Measurements from ENCODE around the gene SLC28A3.

The SLC28A3 gene

GRCh38 chr9:84339503-84339902 lies 1.1 kb downstream of the SLC28A3 start:
- Histone ChIP-seq H3K4me3 (ENCODE audit: low read depth in 1 of 2, low read length in 2 of 2) (no peak overlapping the region), H3K36me3 (ENCODE audit: insufficient read depth, low read length) (no peaks in the 10 kb centered on the region), H3K9ac (ENCODE audit: low read length) (no peak overlapping the region)

GRCh38 chr9:84338792-84339191 lies 1.8 kb downstream of the SLC28A3 start:
- Histone ChIP-seq H3K36me3 (ENCODE audit: insufficient read depth, low read length) (no peaks in the 10 kb centered on the region), H3K4me1 (ENCODE audit: insufficient read depth, low read length) (no peaks in the 10 kb centered on the region), H3K9me3 (ENCODE audit: low read length) (no peaks in the 10 kb centered on the region), H3K27me3 (ENCODE audit: control insufficient read depth in 1 of 2, insufficient read depth in 2 of 2, low read length in 2 of 2) (no peaks in the 10 kb centered on the region), H3K4me3 (ENCODE audit: low read depth in 1 of 2, low read length in 2 of 2) (no peak overlapping the region), H3K27ac (ENCODE audit: low read depth, low read length) (no peak overlapping the region), H3K9ac (ENCODE audit: low read length) (no peak overlapping the region)

More at GRCh38 chr9:84339503-84339902, 1.1 kb downstream of the SLC28A3 start:
- Histone ChIP-seq H3K9me3 (ENCODE audit: low read length) (no peaks in the 10 kb centered on the region), H3K27me3 (ENCODE audit: control insufficient read depth in 1 of 2, insufficient read depth in 2 of 2, low read length in 2 of 2) (no peaks in the 10 kb centered on the region), H3K4me1 (ENCODE audit: insufficient read depth, low read length) (no peaks in the 10 kb centered on the region), H3K27ac (ENCODE audit: low read depth, low read length) (no peak overlapping the region)

GRCh38 chr9:84337252-84337651 lies 3.3 kb downstream of the SLC28A3 start:
- H3K4me1 ChIP-seq (ENCODE audit: insufficient read depth, low read length), result no peaks in the 10 kb centered on the region
- H3K4me3 ChIP-seq (ENCODE audit: low read depth in 1 of 2, low read length in 2 of 2), result no peak overlapping the region
- no peak overlapping the region for H3K27ac ChIP-seq (ENCODE audit: low read depth, low read length)
- H3K27me3 ChIP-seq (ENCODE audit: control insufficient read depth in 1 of 2, insufficient read depth in 2 of 2, low read length in 2 of 2), result no peaks in the 10 kb centered on the region
- no peaks in the 10 kb centered on the region for H3K9me3 ChIP-seq (ENCODE audit: low read length)
- no peaks in the 10 kb centered on the region for H3K36me3 ChIP-seq (ENCODE audit: insufficient read depth, low read length)
- no peak overlapping the region for H3K9ac ChIP-seq (ENCODE audit: low read length)

DNA sequence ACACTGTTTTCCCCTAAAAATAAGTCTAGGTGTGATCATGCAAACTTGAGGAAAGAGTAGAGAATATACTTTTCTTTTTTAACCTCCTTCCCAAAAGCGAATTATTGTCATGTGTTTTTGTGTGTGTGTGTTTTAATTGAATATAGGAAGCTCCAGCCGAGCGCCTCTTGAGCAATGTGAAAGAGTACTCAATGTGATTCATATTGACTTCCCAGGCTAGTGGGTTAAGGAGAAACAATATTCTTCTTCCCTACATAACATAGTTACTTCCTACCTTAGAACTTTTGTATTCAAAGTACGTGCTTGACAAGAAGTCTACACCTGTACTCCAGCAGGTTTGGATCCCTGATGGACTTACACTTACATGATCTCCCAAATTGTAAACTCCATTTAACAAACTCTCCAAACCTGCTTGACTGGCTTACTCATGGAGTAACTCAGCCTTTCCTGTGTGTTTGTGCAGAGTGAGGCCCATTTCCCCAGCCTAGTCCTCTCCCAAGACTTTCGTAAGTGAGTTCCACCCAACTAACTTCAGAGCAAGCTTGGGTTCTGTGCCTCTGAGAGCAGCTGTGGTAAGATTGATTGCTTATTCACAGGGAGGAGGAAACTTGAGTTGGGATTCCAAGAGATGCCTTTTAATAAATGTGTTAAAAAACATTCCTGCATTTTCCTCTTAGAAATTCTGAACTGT lies 9.3 kb downstream of the SLC28A3 start:
- Histone ChIP-seq H3K36me3 (ENCODE audit: insufficient read depth, low read length) (no peaks in the 10 kb centered on the region), H3K9me3 (ENCODE audit: low read length) (no peaks in the 10 kb centered on the region), H3K27ac (ENCODE audit: low read depth, low read length) (no peak overlapping the region), H3K4me1 (ENCODE audit: insufficient read depth, low read length) (no peaks in the 10 kb centered on the region), H3K4me3 (ENCODE audit: low read depth in 1 of 2, low read length in 2 of 2) (no peak overlapping the region), H3K27me3 (ENCODE audit: control insufficient read depth in 1 of 2, insufficient read depth in 2 of 2, low read length in 2 of 2) (no peaks in the 10 kb centered on the region), H3K9ac (ENCODE audit: low read length) (no peak overlapping the region)

- no peak overlapping the region for H3K27ac ChIP-seq (ENCODE audit: low read depth, low read length)
- H3K27me3 ChIP-seq (ENCODE audit: control insufficient read depth in 1 of 2, insufficient read depth in 2 of 2, low read length in 2 of 2), result no peaks in the 10 kb centered on the region
- H3K4me1 ChIP-seq (ENCODE audit: insufficient read depth, low read length), result no peaks in the 10 kb centered on the region
- H3K9me3 ChIP-seq (ENCODE audit: low read length), result no peaks in the 10 kb centered on the region
- H3K36me3 ChIP-seq (ENCODE audit: insufficient read depth, low read length), result no peaks in the 10 kb centered on the region
- no peak overlapping the region for H3K4me3 ChIP-seq (ENCODE audit: low read depth in 1 of 2, low read length in 2 of 2)
- H3K9ac ChIP-seq (ENCODE audit: low read length), result no peak overlapping the region
Measured at GRCh38 chr9:84330246-84330645, 10.3 kb downstream of the SLC28A3 start.

DNA sequence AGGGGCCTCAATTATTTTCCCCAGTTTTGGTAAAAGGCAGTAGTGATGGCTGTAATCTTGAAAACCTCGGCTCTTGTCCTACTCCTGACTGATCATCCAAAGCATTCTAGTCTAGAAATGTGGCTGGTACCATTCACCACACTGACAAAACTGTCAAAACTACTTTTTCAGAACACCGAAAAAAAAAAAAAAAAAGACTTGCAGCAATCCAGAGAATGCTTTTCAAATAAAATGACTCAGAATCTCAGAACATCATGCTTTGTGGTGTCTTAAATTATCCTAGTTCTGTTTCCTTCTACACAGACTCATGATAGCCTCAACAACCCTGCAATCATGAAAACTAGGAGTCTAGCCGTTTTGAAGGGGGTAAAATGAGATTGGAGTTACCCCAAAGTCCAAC lies 13.4 kb downstream of the SLC28A3 start:
- Histone ChIP-seq H3K9me3 (ENCODE audit: low read length) (no peaks in the 10 kb centered on the region), H3K9ac (ENCODE audit: low read length) (no peak overlapping the region), H3K4me3 (ENCODE audit: low read depth in 1 of 2, low read length in 2 of 2) (no peak overlapping the region), H3K27me3 (ENCODE audit: control insufficient read depth in 1 of 2, insufficient read depth in 2 of 2, low read length in 2 of 2) (no peaks in the 10 kb centered on the region), H3K27ac (ENCODE audit: low read depth, low read length) (no peak overlapping the region), H3K36me3 (ENCODE audit: insufficient read depth, low read length) (no peaks in the 10 kb centered on the region), H3K4me1 (ENCODE audit: insufficient read depth, low read length) (no peaks in the 10 kb centered on the region)

DNA sequence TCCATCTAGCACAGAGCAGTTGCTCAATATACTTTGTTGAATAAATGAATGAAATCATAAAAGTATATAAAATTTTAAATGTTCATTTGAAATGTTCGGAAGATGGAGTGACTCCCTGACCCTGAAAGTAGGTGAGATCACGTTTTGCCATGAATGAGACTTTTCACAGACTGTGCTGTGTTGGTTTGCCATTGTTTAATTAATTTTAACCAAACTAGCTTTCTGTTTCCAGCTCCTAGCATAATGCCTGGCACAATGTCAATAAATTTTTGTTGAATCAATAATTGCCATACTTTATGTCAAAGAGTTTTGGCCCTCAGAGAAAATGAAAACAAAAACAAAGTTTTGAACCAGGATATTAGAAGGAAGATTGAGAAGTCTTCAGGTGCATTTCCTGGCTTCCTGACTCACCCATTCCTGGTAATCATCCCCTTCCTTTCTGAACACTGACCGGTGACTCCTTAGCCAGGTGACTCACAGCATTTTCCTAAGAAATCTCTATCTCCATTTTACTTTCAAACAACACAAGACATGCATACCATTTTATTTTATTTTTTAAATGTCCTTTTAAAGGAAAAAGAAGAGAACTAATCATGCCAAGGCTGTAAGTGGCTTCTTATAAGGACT lies 15.1 kb downstream of the SLC28A3 start:
- Histone ChIP-seq H3K9me3 (ENCODE audit: low read length) (no peaks in the 10 kb centered on the region), H3K9ac (ENCODE audit: low read length) (no peak overlapping the region), H3K27ac (ENCODE audit: low read depth, low read length) (no peak overlapping the region), H3K4me3 (ENCODE audit: low read depth in 1 of 2, low read length in 2 of 2) (no peak overlapping the region), H3K27me3 (ENCODE audit: control insufficient read depth in 1 of 2, insufficient read depth in 2 of 2, low read length in 2 of 2) (no peaks in the 10 kb centered on the region), H3K4me1 (ENCODE audit: insufficient read depth, low read length) (no peaks in the 10 kb centered on the region), H3K36me3 (ENCODE audit: insufficient read depth, low read length) (no peaks in the 10 kb centered on the region)

- no peaks in the 10 kb centered on the region for H3K4me1 ChIP-seq (ENCODE audit: insufficient read depth, low read length)
- H3K9ac ChIP-seq (ENCODE audit: low read length), result no peak overlapping the region
- no peaks in the 10 kb centered on the region for H3K36me3 ChIP-seq (ENCODE audit: insufficient read depth, low read length)
- no peaks in the 10 kb centered on the region for H3K27me3 ChIP-seq (ENCODE audit: control insufficient read depth in 1 of 2, insufficient read depth in 2 of 2, low read length in 2 of 2)
- H3K27ac ChIP-seq (ENCODE audit: low read depth, low read length), result no peak overlapping the region
- H3K9me3 ChIP-seq (ENCODE audit: low read length), result no peaks in the 10 kb centered on the region
- H3K4me3 ChIP-seq (ENCODE audit: low read depth in 1 of 2, low read length in 2 of 2), result no peak overlapping the region
Measured at GRCh38 chr9:84324811-84325210, 15.7 kb downstream of the SLC28A3 start.

- H3K4me3 ChIP-seq (ENCODE audit: low read depth in 1 of 2, low read length in 2 of 2), result no peak overlapping the region
- no peaks in the 10 kb centered on the region for H3K4me1 ChIP-seq (ENCODE audit: insufficient read depth, low read length)
- no peak overlapping the region for H3K9ac ChIP-seq (ENCODE audit: low read length)
- H3K36me3 ChIP-seq (ENCODE audit: insufficient read depth, low read length), result no peaks in the 10 kb centered on the region
- H3K27me3 ChIP-seq (ENCODE audit: control insufficient read depth in 1 of 2, insufficient read depth in 2 of 2, low read length in 2 of 2), result no peaks in the 10 kb centered on the region
- H3K9me3 ChIP-seq (ENCODE audit: low read length), result no peaks in the 10 kb centered on the region
- H3K27ac ChIP-seq (ENCODE audit: low read depth, low read length), result no peak overlapping the region
Measured at GRCh38 chr9:84323858-84324257, 16.7 kb downstream of the SLC28A3 start.

- H3K9me3 ChIP-seq (ENCODE audit: low read length), result no peaks in the 10 kb centered on the region
- no peak overlapping the region for H3K4me3 ChIP-seq (ENCODE audit: low read depth in 1 of 2, low read length in 2 of 2)
- no peaks in the 10 kb centered on the region for H3K36me3 ChIP-seq (ENCODE audit: insufficient read depth, low read length)
- H3K4me1 ChIP-seq (ENCODE audit: insufficient read depth, low read length), result no peaks in the 10 kb centered on the region
- no peaks in the 10 kb centered on the region for H3K27me3 ChIP-seq (ENCODE audit: control insufficient read depth in 1 of 2, insufficient read depth in 2 of 2, low read length in 2 of 2)
- H3K9ac ChIP-seq (ENCODE audit: low read length), result no peak overlapping the region
- no peak overlapping the region for H3K27ac ChIP-seq (ENCODE audit: low read depth, low read length)
Measured at GRCh38 chr9:84322828-84323227, 17.7 kb downstream of the SLC28A3 start.

- H3K9me3 ChIP-seq (ENCODE audit: low read length), result no peaks in the 10 kb centered on the region
- H3K36me3 ChIP-seq (ENCODE audit: insufficient read depth, low read length), result no peaks in the 10 kb centered on the region
- no peak overlapping the region for H3K4me3 ChIP-seq (ENCODE audit: low read depth in 1 of 2, low read length in 2 of 2)
- H3K4me1 ChIP-seq (ENCODE audit: insufficient read depth, low read length), result no peaks in the 10 kb centered on the region
- no peak overlapping the region for H3K27ac ChIP-seq (ENCODE audit: low read depth, low read length)
- no peaks in the 10 kb centered on the region for H3K27me3 ChIP-seq (ENCODE audit: control insufficient read depth in 1 of 2, insufficient read depth in 2 of 2, low read length in 2 of 2)
- H3K9ac ChIP-seq (ENCODE audit: low read length), result no peak overlapping the region
Measured at GRCh38 chr9:84320231-84320630, 20.3 kb downstream of the SLC28A3 start.

- no peak overlapping the region for H3K27ac ChIP-seq (ENCODE audit: low read depth, low read length)
- no peaks in the 10 kb centered on the region for H3K27me3 ChIP-seq (ENCODE audit: control insufficient read depth in 1 of 2, insufficient read depth in 2 of 2, low read length in 2 of 2)
- no peaks in the 10 kb centered on the region for H3K36me3 ChIP-seq (ENCODE audit: insufficient read depth, low read length)
- no peak overlapping the region for H3K9ac ChIP-seq (ENCODE audit: low read length)
- no peaks in the 10 kb centered on the region for H3K4me1 ChIP-seq (ENCODE audit: insufficient read depth, low read length)
- no peaks in the 10 kb centered on the region for H3K9me3 ChIP-seq (ENCODE audit: low read length)
- no peak overlapping the region for H3K4me3 ChIP-seq (ENCODE audit: low read depth in 1 of 2, low read length in 2 of 2)
Measured at GRCh38 chr9:84319632-84320031, 20.9 kb downstream of the SLC28A3 start.
